NT2/D1 (cell line): Measurements from ENCODE around the gene DSCAML1.

Experiments
- DNase-seq: peaks from one replicate; pipeline ENCODE4 v3.0.0-alpha.2; 2011; ENCODE audit warnings: low read depth, low spot score
- H3K27me3 ChIP-seq: 2 replicates; pipeline ENCODE4 v1.6.0; 2011; ENCODE audit warnings: mild to moderate bottlenecking; ENCODE audit not compliant: insufficient read length, insufficient read depth
- H3K36me3 ChIP-seq: 2 replicates; pipeline ENCODE4 v1.6.1; 2011; ENCODE audit warnings: mild to moderate bottlenecking, low read length, mixed read lengths; ENCODE audit not compliant: insufficient read depth, insufficient read length
- H3K4me1 ChIP-seq: 2 replicates; pipeline ENCODE4 v1.5.1; 2011; ENCODE audit not compliant: insufficient read depth, insufficient read length
- H3K4me3 ChIP-seq: 2 replicates; pipeline ENCODE4 v1.5.1; 2011; ENCODE audit warnings: low read depth; ENCODE audit not compliant: insufficient read length
- H3K9ac ChIP-seq: 2 replicates; pipeline ENCODE4 v1.6.0; 2011; ENCODE audit warnings: low read depth; ENCODE audit not compliant: insufficient read length
- H3K9me3 ChIP-seq: 2 replicates; pipeline ENCODE4 v1.5.1; 2011; ENCODE audit warnings: mild to moderate bottlenecking, low read length; ENCODE audit not compliant: insufficient read depth
- SUZ12 ChIP-seq: IDR thresholded peaks from 2 replicates; pipeline ENCODE4 v1.6.1; 2011; ENCODE audit not compliant: insufficient read length, insufficient read depth; ENCODE audit errors: extremely low read depth
- YY1 ChIP-seq: IDR thresholded peaks from 2 replicates; pipeline ENCODE4 v1.6.1; 2011; ENCODE audit not compliant: insufficient read length, insufficient read depth
- ZNF274 ChIP-seq: IDR thresholded peaks from 2 replicates; pipeline ENCODE4 v1.6.1; 2011; ENCODE audit warnings: mild to moderate bottlenecking, low read depth, low read length

DSCAML1 gene

GRCh38 chr11:117587416-117587815, 209.6 kb downstream of the DSCAML1 start:
- TF ChIP-seq SUZ12, result no peak
- TF ChIP-seq ZNF274, result no peak
- no peak for TF ChIP-seq YY1
- H3K27me3 ChIP-seq, result peaks cover 7% of the 10 kb centered on the region

GRCh38 chr11:117586392-117586791, 210.6 kb downstream of the DSCAML1 start:
- no peak overlapping the region for H3K9ac ChIP-seq
- TF ChIP-seq SUZ12, result no peak
- no peak for TF ChIP-seq YY1
- TF ChIP-seq ZNF274, result no peak
- peaks cover 11% of the 10 kb centered on the region for H3K4me1 ChIP-seq
- H3K27me3 ChIP-seq, result peaks cover 7% of the 10 kb centered on the region
- no peaks in the 10 kb centered on the region for H3K36me3 ChIP-seq
- DNase-seq, result no peak
- no peak overlapping the region for H3K4me3 ChIP-seq
- H3K9me3 ChIP-seq, result no peaks in the 10 kb centered on the region

More at GRCh38 chr11:117587416-117587815, 209.6 kb downstream of the DSCAML1 start:
- Histone ChIP-seq H3K4me3 (no peak overlapping the region), H3K9me3 (no peaks in the 10 kb centered on the region), H3K4me1 (peaks cover 11% of the 10 kb centered on the region), H3K9ac (no peak overlapping the region), H3K36me3 (no peaks in the 10 kb centered on the region)
- no peak for DNase-seq

- Histone ChIP-seq H3K9me3 (no peaks in the 10 kb centered on the region), H3K4me3 (no peak overlapping the region), H3K4me1 (peaks cover 11% of the 10 kb centered on the region), H3K36me3 (no peaks in the 10 kb centered on the region), H3K27me3 (peaks cover 7% of the 10 kb centered on the region), H3K9ac (no peak overlapping the region)
- TF ChIP-seq YY1 (no peak), ZNF274 (no peak)
- no peak for DNase-seq
Observed at GRCh38 chr11:117585631-117586030, 211.4 kb downstream of the DSCAML1 start.

- DNase-seq, result peak; percentile 62
- H3K9ac ChIP-seq, result no peak overlapping the region
- peaks cover 11% of the 10 kb centered on the region for H3K4me1 ChIP-seq
- H3K27me3 ChIP-seq, result peaks cover 7% of the 10 kb centered on the region
- H3K36me3 ChIP-seq, result no peaks in the 10 kb centered on the region
- no peak for TF ChIP-seq SUZ12
- no peak for TF ChIP-seq ZNF274
- no peak overlapping the region for H3K4me3 ChIP-seq
- no peaks in the 10 kb centered on the region for H3K9me3 ChIP-seq
Observed at GRCh38 chr11:117584056-117584830, 212.8 kb downstream of the DSCAML1 start.

- no peaks in the 10 kb centered on the region for H3K9me3 ChIP-seq
- TF ChIP-seq SUZ12 (no peak), YY1 (peak; percentile 7), ZNF274 (no peak)
- peak overlapping the region; percentile 59 for H3K9ac ChIP-seq
- H3K4me1 ChIP-seq, result peaks cover 11% of the 10 kb centered on the region
- H3K36me3 ChIP-seq, result no peaks in the 10 kb centered on the region
- DNase-seq, result peak; percentile 65
- H3K4me3 ChIP-seq, result peak overlapping the region; percentile 10
- H3K27me3 ChIP-seq, result peaks cover 7% of the 10 kb centered on the region
Observed at GRCh38 chr11:117583063-117583801, 213.8 kb downstream of the DSCAML1 start.

- DNase-seq, result no peak
Observed at GRCh38 chr11:117582433-117582832, 214.6 kb downstream of the DSCAML1 start.

GRCh38 chr11:117580866-117581265, 216.2 kb downstream of the DSCAML1 start:
- Histone ChIP-seq H3K4me3 (no peak overlapping the region), H3K36me3 (no peaks in the 10 kb centered on the region), H3K4me1 (peaks cover 9% of the 10 kb centered on the region), H3K27me3 (no peaks in the 10 kb centered on the region), H3K9me3 (no peaks in the 10 kb centered on the region), H3K9ac (no peak overlapping the region)
- DNase-seq, result no peak
- TF ChIP-seq ZNF274, result no peak
- TF ChIP-seq SUZ12, result no peak
- TF ChIP-seq YY1, result no peak

More at GRCh38 chr11:117582433-117582832, 214.6 kb downstream of the DSCAML1 start:
- no peaks in the 10 kb centered on the region for H3K36me3 ChIP-seq
- H3K9ac ChIP-seq, result no peak overlapping the region
- TF ChIP-seq SUZ12, result no peak
- TF ChIP-seq ZNF274, result no peak
- no peak for TF ChIP-seq YY1
- no peak overlapping the region for H3K4me3 ChIP-seq
- H3K9me3 ChIP-seq, result no peaks in the 10 kb centered on the region
- H3K27me3 ChIP-seq, result peaks cover 3% of the 10 kb centered on the region
- peaks cover 11% of the 10 kb centered on the region for H3K4me1 ChIP-seq
